Ovary (tissue), 3 donors: Measurements from ENCODE around the gene SCOC.

Source experiments
- EP300 ChIP-seq: sonication (generic); formaldehyde crosslinking; IDR thresholded peaks from one replicate; pipeline ENCODE4 v1.6.1; 2017; ENCODE audit warnings: antibody characterized with exemption
- POLR2A ChIP-seq: fragments of 450-650 bp; IDR thresholded peaks from one replicate; pipeline ENCODE4 v1.6.1; 2017; ENCODE audit warnings: antibody characterized with exemption, mild to moderate bottlenecking, moderate library complexity
- TF ChIP-seq, protein P1 (sequence below), 3 donors: fragments of 450-650 bp in 2 of 3; fragments of 200-600 bp in 1 of 3; IDR thresholded peaks; one replicate each; pipeline versions ENCODE4 v1.5.1 to v1.8.0; 2016 to 2022; ENCODE audit warnings: antibody characterized with exemption in 3 of 3, mild to moderate bottlenecking in 1 of 3
- donor health status: DM: no; HTN: no; CAD: no.

DNA sequence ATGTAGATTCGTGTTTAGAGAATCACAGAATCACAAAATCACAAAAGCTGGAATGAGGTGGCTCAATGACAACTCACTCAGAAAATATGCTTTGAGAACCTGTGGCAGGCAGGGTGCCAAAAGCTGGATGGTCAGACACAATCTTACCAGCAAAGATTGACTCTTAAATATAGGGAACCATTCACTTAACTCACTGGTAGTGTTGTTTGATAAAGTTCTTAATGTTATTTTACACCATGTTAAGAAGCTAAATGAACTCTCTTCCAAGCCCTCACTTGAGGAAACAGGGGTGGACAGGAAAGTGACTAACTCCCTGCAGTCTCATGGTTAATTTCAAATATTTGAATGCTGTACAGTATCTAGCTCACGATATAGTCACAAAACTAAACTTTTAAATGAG, 5.7 kb upstream of the SCOC start:
- TF ChIP-seq, protein P1, sequence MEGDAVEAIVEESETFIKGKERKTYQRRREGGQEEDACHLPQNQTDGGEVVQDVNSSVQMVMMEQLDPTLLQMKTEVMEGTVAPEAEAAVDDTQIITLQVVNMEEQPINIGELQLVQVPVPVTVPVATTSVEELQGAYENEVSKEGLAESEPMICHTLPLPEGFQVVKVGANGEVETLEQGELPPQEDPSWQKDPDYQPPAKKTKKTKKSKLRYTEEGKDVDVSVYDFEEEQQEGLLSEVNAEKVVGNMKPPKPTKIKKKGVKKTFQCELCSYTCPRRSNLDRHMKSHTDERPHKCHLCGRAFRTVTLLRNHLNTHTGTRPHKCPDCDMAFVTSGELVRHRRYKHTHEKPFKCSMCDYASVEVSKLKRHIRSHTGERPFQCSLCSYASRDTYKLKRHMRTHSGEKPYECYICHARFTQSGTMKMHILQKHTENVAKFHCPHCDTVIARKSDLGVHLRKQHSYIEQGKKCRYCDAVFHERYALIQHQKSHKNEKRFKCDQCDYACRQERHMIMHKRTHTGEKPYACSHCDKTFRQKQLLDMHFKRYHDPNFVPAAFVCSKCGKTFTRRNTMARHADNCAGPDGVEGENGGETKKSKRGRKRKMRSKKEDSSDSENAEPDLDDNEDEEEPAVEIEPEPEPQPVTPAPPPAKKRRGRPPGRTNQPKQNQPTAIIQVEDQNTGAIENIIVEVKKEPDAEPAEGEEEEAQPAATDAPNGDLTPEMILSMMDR (IDR thresholded peaks at IDR 0.05) = no peak
- TF ChIP-seq EP300 (no peak), POLR2A (no peak)
